Measurements from ENCODE around the gene SCRG1. TPM values are rescaled to one million over a fixed set of nuclear protein-coding genes. Genes with fewer than 3 reads are reported as not detected.

Gene SCRG1
- total RNA-seq, 1 donor from 2014 or later: 5.1 TPM

DNA sequence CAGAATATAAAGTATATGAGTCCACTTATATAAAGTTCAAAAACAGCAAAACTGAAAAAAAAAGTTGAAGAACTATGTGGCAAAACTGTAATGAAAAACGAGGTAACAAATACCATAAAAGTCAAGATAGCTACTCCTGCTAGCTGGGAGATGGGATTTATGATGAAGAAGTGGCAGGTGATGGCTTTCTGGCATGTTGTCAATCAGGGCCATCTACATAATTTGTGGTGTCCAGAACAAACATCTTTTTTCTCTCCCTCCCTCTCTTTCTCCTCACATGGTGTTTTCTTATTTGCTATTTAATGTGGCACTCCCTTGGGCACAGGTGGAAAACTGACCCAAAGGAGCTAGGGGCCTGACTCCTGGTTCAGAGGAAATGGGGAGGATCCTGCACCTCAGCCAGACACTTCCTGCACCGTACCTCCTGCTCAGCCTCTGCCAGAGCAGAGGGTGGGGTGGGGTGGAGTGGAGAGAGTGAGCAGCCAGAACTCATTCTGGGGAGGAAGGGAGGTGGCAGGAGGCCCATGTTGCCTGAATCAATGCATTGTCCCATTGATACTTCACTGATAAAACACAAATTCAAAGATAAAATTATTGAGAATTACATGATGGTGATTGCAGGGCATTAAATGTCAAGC is 33.4 kb downstream of the SCRG1 start:
- H3K27me3 Mint-ChIP-seq (ENCODE audit: low read depth): no peaks in the 10 kb centered on the region
- H3K36me3 Mint-ChIP-seq (ENCODE audit: low read depth): no peaks in the 10 kb centered on the region
- no peak for DNase-seq (ENCODE audit: low read depth, low spot score)
- TF ChIP-seq, protein P1, sequence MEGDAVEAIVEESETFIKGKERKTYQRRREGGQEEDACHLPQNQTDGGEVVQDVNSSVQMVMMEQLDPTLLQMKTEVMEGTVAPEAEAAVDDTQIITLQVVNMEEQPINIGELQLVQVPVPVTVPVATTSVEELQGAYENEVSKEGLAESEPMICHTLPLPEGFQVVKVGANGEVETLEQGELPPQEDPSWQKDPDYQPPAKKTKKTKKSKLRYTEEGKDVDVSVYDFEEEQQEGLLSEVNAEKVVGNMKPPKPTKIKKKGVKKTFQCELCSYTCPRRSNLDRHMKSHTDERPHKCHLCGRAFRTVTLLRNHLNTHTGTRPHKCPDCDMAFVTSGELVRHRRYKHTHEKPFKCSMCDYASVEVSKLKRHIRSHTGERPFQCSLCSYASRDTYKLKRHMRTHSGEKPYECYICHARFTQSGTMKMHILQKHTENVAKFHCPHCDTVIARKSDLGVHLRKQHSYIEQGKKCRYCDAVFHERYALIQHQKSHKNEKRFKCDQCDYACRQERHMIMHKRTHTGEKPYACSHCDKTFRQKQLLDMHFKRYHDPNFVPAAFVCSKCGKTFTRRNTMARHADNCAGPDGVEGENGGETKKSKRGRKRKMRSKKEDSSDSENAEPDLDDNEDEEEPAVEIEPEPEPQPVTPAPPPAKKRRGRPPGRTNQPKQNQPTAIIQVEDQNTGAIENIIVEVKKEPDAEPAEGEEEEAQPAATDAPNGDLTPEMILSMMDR (conservative IDR thresholded peaks at IDR 0.05): no peak
- peak overlapping the region; percentile 28 for H3K4me3 Mint-ChIP-seq
- peaks cover 17% of the 10 kb centered on the region for H3K4me1 Mint-ChIP-seq
- H3K9me3 Mint-ChIP-seq: no peaks in the 10 kb centered on the region
- no peak overlapping the region for H3K27ac Mint-ChIP-seq (ENCODE audit: unreplicated experiment)

DNA sequence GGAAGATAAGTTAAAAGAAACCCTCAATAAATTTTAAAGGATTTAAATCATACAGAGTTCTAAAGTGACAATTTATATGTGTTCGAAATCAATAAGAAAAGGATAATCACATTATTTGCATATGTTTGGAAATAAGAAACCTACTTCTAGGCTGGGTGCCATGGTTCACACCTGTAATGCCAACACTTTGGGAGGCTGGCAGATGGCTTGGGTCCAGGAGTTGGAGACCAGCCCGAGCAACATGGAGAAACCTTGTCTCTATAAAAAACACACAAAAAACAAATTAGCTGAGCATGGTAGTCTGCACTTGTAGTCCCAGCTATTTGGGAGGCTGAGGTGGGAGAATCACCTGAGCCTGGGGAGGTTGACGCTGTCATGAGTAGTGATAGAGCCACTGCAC is 36.2 kb downstream of the SCRG1 start:
- no peak overlapping the region for H3K4me3 Mint-ChIP-seq
- no peaks in the 10 kb centered on the region for H3K36me3 Mint-ChIP-seq (ENCODE audit: low read depth)
- H3K27me3 Mint-ChIP-seq (ENCODE audit: low read depth): no peaks in the 10 kb centered on the region
- peaks cover 7% of the 10 kb centered on the region for H3K4me1 Mint-ChIP-seq
- H3K27ac Mint-ChIP-seq (ENCODE audit: unreplicated experiment): no peak overlapping the region
- H3K9me3 Mint-ChIP-seq: no peaks in the 10 kb centered on the region
- DNase-seq (ENCODE audit: low read depth, low spot score): no peak
- TF ChIP-seq, protein P1 (conservative IDR thresholded peaks at IDR 0.05): no peak

DNA sequence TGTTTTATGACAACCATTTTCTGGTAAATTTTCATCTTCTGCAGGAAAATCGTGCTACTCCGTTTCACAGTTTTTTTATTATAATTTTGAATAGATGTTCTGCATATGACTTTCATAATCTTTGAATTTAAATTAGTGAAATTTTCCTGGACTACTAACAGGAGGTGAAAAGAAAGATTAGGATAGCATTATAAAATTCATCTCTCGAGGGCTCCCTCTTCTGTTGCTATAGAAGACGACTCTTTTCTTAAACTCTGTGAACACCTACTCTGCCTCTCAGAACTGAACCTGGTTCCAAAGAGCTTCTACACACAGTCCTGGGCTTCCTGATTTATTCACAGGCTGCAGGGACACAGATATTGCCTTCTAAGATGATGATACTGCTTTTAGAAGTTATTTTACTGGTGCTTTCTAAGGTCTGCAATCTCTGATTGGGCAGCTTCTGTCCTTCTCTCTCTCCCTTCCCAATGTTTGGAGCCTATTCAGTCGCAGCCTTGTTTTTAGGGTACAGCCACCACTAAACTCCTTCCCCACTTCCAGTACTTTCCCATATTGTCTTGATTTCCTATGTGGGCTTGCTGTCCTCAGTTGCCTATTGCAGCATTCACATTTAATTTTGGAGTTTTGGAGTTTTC is 38.2 kb downstream of the SCRG1 start:
- TF ChIP-seq, protein P1 (conservative IDR thresholded peaks at IDR 0.05): peak; percentile 44
- no peaks in the 10 kb centered on the region for H3K27me3 Mint-ChIP-seq (ENCODE audit: low read depth)
- H3K36me3 Mint-ChIP-seq (ENCODE audit: low read depth): no peaks in the 10 kb centered on the region
- no peaks in the 10 kb centered on the region for H3K4me1 Mint-ChIP-seq
- no peaks in the 10 kb centered on the region for H3K9me3 Mint-ChIP-seq
- no peak overlapping the region for H3K27ac Mint-ChIP-seq (ENCODE audit: unreplicated experiment)
- no peak for DNase-seq (ENCODE audit: low read depth, low spot score)
- H3K4me3 Mint-ChIP-seq: no peak overlapping the region

DNA sequence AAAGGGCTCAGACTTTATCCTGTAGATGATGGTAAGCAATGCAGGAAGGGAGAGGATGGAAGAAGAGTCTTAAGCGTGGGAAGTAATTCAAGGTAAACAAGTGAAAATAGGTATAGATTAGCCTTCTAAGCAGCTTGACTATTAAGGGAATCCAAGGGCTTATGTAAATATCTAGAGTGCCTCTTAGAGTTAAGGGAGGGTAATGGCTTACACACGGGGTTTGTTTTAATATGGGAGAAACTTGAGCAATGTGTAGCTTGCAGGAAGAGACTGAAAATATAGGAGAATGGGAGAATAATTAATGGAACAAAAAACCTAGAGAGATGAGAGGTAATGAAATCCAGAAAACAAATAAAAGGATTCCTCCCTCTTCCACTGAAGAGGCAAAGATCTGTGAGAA is 41.0 kb downstream of the SCRG1 start:
- no peaks in the 10 kb centered on the region for H3K9me3 Mint-ChIP-seq
- no peak overlapping the region for H3K27ac Mint-ChIP-seq (ENCODE audit: unreplicated experiment)
- H3K36me3 Mint-ChIP-seq (ENCODE audit: low read depth): no peaks in the 10 kb centered on the region
- no peak overlapping the region for H3K4me3 Mint-ChIP-seq
- DNase-seq (ENCODE audit: low read depth, low spot score): no peak
- TF ChIP-seq, protein P1 (conservative IDR thresholded peaks at IDR 0.05): no peak
- no peaks in the 10 kb centered on the region for H3K4me1 Mint-ChIP-seq
- no peaks in the 10 kb centered on the region for H3K27me3 Mint-ChIP-seq (ENCODE audit: low read depth)

DNA sequence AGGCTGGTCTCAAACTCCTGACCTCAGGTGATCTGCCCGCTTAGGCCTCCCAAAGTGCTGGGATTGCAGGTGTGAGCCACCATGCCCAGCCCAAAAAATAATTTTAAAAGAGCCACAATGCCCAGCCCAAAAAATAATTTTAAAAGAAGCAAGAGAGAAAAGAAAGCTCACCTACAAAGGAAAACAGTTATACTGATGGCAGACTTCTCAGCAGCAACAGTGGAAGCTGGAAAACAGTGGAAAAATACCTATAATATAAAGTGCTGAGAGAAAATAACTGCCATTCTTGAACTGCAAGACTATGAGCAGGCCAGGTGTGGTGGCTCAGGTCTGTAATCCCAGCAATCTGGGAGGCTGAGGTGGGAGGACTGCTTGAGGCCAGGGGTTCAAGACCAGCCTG is 51.4 kb downstream of the SCRG1 start:
- Mint-ChIP-seq H3K27me3 (ENCODE audit: low read depth) (no peaks in the 10 kb centered on the region), H3K9me3 (peaks cover 3% of the 10 kb centered on the region), H3K36me3 (ENCODE audit: low read depth) (peaks cover 3% of the 10 kb centered on the region), H3K4me1 (no peaks in the 10 kb centered on the region), H3K27ac (ENCODE audit: unreplicated experiment) (no peak overlapping the region), H3K4me3 (no peak overlapping the region)
- TF ChIP-seq, protein P1 (conservative IDR thresholded peaks at IDR 0.05): no peak
- no peak for DNase-seq (ENCODE audit: low read depth, low spot score)

All from neural crest cell (in vitro differentiated cells).